Hematopoietic multipotent progenitor cell treated with erythropoietin and hydrocortisone succinate and interleukin-3 and kit ligand, for 8 days (in vitro differentiated cells): Measurements from ENCODE around the gene RPL35.

Experiments used
- DNase-seq: peaks from one replicate; pipeline ENCODE4 v3.0.0-alpha.2; 2015

Gene RPL35

DNA sequence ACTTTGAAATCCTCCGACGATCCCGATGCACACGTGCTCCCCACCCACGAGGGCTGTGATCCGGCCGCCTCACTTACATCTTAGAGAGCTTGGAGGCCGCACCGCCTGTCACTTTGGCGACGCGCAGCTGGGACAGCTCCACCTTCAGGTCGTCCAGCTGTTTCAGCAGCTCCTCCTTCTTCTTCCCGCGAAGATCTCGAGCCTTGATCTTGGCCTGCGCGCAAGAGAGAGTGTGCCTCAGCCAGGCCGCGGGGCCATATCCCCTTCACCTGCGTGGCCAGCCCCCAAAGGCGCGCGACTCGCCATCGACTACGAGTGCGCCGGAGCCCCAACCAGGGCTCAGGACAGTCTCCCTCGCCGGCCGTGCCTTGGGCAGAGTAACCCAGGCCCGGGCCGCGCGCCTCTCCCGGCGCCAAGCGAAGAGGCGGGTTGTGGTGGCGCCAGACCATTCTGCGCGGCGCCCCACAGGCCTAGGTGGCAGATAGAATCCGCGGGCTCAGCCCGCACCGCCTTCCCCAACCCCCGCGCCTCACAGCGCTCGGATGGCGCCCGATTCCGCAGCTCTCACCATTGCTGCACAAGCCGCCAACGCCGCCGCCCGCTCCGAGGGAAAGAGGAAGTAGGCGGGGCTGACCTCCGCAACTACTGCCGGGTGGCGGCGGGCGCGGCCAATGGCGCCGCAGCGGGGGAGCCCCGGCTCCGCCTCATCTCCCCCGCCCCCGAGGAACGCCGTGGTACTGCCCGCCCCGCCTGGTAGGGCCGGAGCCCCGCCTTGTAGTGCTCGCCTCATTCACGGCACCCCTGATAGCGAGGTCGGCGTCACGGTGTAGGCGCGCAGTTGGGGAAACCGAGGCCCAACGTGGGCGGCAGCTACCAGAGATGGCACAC lies at the start of gene RPL35, which contains the start of gene ARPC5L:
TSS of gene RPL35 (minus strand) at position 616 of the 888 bp plus-strand sequence. CDS start at position 571, 45 bp downstream.
TSS of gene ARPC5L (plus strand) at position 789 of the 888 bp plus-strand sequence. CDS start 7,161 bp downstream, outside the sequence.
- peak; percentile 92 for DNase-seq

DNA sequence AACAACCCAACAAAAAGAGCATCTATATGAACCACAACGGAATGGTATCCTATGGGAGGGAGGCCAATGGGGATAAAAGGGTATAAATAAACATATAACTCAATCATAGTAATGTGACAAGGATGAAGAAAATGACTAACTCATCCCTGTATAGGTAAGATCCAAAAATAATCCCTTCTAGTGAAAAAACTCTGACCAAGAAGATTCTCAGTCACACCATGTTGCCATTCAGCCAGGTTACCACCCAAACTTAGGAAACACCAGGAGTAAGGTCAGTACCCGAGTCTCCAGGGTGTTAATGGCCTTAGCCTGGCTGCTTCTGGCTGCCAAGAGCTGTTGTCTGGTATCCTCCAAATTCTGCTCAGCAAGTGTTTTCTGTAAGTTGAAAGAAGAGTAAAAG lies 46.3 kb upstream of the RPL35 start:
- no peak for DNase-seq

DNA sequence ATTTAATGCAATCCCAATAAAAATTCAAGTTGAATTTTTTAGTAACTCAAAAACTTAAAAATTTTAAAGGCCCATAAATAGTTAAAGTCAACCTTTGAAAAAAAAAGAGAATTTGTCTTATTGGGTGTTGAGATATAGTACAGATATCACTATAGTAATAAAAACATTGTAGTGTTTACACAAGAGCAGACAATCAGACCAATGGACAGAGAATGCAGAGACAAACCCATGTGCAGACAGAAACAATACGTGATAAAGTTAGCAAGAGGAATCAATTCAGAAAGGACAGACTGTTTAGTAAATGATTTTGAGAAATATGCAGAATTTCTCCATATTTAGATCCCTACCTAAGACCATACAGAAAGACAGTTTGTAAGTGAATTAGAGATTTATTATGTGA lies 45.2 kb upstream of the RPL35 start:
- DNase-seq = no peak

DNA sequence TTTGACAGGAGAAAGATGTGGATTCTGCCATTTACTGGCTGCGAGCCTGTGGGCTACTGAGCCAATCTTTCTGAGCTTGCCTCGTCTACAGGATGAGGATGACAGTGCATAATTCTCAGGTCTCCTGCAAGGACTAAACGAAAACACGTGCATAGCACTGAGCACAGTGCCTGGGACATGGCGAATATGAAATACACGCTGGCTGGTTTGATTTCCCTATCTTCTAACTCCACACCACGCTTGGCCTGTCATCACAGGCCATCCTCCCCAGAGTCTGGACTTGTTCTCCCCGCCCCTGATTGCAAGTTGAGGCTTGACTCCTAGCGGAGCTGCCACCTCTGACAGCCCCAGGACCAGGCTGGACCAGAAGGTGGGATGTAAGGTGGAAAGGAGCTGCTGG lies 38.1 kb upstream of the RPL35 start:
- DNase-seq = peak; percentile 30

DNA sequence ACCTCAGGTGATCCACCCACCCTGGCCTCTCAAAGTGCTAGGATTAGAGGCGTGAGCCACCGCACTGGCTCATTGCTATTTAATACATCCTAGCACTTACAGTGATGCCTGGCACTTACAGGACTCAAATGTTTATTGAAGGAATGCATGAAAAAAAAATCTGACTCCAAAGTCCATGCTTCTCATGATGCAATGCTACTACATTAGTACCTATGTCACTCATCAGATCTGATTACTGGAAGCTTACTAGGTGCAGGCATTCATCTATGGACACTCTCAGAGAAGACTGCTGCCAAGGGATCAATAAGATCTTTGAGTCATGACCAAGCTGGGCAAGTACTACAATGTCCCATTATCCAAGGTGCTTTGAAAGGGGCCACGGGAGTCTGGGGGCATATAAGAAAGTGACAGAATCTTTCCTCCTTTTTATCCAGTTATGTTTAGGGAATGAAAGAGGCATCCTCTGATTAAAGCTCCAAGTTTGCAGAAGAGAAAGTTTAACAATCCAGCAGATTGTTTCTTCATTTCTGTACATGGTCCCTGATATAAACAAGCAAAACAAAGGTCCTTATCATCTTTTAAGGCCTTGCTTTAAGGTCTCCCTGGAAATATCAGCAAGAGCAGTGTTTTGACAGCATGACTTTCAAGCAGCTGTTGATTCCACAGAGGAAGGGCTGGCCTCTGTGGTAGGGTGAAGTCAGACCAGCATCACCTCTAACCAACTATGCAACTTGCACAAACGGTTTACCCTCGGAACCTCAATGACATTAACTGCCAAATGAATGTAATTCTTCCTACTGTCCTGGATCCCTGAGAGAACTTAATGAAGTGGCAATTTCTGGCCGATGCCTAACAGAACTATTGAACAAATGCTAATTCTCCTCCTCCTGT lies 36.1 kb upstream of the RPL35 start:
- no peak for DNase-seq

DNA sequence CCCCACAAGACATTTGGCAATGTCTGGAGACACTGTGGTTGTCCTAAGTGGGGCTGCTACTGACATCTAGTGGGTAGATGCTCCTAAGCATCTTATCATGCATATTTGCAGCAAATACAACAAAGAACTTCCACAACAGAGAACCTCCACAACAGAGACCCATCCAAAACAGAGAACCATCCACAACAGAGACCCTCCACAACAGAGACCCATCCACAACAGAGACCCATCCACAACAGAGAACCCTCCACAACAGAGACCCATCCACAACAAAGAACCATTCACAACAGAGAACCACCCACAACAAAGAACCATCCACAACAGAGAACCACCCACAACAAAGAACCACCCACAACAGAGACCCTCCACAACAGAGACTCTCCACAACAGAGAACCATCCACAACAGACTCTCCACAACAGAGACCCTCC lies 33.0 kb upstream of the RPL35 start:
- peak; percentile 63 for DNase-seq

DNA sequence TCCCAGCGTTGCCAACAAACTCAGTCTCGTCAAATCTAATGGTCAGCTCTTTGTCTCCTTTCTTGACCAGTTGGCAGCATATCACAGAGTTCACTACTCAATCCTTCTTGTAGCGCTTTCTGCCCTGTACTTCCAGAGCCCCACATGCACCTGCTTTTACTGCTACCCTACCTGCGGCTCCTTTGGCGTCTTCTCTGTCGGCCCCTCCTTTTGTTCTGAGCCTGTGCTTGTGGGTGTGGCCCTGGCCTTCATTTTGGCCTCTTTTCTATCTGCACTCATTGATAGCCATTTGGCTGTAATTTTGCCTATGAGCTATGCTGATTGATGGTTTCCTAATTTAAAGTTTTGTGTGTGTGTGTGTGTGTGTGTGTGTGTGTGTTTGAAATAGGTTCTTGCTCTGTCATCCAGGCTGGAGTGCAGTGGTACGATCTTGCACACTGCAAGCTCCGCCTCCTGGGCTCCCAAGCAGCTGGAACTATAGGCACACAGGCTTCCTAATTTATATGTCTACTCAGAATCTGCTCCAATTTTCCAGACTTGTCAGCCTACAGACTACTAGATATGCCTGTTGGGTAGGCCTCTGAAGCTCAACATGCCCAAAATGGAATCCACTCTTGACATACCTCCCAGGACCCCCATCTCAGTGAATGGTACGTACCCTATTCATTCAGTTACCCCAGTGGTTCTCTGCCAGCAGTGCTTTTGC lies 32.4 kb upstream of the RPL35 start:
- no peak for DNase-seq

DNA sequence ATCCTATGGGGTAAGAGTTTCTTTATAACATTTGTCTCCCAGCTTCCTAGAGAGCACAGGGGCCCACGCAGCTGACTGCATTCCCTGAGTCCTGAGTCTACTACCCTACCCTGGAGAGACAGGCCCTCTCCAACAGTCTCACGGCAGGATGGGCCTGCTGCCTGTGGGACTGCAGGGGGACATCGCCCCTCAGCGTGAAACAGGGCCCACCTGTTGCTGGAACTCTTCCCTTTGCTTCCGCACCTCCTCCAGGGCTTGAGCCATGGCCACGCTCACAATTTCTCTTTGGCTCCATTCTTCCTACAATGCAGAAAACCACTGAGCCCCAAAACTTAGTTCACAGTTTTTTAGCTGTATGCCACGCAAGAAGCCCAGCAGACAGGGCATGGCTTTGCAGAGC lies 28.4 kb upstream of the RPL35 start:
- no peak for DNase-seq

DNA sequence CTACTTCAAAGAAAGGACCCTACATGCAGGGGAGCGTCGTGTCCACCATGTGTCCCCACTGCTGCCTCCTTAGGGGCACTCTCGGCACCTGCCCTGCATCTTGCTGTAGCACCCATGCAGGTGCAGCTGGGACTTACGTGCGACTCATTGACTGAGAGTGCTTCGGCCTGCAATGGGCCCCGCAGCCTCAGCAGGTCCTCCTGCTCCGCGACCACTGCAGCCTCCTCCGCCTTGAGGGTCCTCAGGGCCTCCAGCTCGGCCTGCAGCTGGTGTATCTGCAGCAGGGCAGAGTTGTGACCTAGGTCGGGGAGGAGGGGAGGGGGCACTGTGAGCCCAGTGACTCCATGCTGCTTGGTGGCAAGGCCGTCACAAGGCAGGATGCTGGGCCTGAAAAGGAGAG lies 27.2 kb upstream of the RPL35 start:
- no peak for DNase-seq

DNA sequence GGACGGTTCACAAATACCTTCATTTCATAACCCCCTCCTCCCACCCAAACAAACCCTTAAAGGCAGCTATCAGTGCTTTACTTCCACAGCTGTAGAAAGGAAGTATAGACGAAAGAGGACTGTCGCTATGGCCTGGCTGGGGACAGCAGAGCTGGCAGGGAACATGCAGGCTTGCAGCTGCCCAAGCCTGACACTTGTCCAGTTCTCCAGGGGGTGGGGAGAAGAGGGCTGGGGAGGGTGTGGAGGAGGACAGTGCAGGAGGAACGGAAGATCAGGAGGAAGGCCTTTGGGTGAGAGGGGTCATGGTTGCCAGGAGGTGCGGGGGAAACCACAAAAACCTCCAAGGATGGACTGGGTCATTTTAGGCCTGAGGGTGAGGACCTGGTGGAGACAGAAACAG lies 26.1 kb upstream of the RPL35 start:
- DNase-seq = no peak

DNA sequence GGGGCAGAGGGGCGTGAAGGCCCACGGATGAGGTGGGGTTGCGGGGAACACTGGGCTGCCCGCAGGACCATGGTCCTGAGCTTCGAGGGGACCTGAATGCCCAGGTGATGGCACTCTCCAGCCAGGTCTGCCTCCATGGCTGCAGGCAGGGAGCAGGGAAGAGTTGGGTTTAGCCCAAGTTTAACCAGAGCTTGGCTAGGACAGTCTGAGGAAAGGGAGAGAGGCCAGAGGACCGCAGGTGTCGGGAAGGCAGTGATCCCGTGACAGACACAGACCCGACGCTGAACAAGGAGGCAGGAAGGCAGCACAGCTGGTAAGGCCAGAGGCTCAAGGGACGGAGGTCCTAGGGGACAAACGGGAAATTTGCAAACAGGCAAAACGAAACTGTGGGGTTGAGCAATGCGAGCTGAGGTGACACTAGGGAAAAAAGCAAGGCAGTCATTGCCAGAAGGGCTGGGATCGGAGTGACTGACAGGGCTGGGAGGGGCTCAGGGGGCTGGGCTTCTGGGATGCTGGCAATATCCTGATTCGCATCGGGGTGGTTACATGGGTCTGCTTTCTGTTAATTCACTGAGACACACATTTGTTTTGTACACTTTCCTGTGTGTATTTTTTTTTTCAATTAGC lies 25.2 kb upstream of the RPL35 start:
- DNase-seq = no peak

DNA sequence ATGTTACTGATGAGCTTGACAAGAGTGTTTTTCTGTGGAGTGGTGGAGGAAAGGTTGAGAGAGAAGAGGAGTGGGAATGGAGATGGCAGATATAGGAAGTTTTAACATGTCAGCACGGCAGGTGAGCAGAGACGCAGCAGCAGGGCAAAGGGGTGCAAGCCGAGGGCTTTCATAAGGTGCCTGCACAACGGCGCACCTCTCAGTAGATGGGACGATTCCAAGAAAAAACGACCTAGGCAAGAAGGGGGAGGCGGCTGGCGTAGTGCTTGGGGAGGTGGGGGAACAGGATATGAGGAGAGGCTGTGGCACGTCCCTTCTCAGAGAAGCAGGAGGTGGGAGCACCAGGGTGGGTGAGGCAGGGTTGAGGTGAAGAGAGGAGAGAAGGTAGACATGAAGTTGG lies 24.7 kb upstream of the RPL35 start:
- DNase-seq = no peak

DNA sequence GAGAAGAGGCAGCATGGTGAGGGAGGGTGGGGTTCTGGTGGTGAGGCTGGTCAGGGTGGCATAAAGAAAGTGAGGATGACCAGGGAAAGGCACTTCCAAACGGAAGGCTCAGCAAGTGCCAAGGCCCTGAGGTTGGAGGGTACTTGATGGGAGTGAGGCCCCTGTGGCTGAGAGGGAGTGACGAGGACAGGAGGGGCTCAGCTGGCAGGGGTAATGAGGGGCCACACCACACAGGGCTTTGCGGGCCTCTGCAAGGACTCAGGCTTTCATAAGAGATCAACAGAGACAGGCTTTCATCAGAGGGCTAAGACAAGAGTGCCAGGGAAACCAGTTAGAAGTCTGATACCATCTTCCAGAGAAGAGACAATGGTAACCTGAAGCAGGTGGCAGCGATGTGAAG lies 23.8 kb upstream of the RPL35 start:
- no peak for DNase-seq

DNA sequence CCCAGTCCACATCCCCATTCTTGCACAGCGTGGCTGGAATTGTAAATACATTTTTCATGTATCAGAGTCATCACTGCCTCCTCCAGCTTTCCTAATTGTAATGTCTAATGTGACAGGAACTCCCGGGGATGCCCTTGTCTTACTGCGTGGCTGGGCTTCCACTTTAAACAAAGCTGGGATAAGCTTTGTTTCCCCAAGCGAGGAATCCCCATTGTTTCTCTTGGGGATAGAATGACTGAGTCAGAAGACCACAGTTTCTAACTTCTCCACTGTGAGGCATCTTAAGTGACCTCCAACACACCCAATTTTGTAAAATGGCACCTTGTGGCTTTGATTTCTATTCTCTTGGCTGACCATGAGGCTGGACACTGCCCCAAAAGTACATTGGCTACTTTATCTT lies 22.6 kb upstream of the RPL35 start:
- no peak for DNase-seq

DNA sequence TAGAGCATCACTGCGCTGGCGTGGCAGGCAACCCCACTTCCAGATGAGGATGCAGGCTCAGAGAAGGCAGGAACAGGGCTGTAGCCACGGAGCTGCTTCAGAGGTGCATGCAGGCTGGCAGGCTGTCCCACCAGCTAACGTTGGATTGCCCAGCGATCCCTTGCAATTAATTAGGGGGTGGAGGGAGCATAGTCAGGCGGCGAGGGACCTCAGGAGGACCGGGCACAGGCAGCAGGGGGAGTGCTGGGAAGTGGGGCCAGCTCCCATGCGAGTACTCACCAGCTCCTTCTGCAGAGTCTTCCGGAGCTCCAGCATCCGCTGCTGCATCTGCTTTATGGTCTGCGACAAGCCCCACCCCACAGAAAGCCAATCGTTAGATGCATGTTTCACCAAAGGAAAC lies 20.5 kb upstream of the RPL35 start:
- no peak for DNase-seq

DNA sequence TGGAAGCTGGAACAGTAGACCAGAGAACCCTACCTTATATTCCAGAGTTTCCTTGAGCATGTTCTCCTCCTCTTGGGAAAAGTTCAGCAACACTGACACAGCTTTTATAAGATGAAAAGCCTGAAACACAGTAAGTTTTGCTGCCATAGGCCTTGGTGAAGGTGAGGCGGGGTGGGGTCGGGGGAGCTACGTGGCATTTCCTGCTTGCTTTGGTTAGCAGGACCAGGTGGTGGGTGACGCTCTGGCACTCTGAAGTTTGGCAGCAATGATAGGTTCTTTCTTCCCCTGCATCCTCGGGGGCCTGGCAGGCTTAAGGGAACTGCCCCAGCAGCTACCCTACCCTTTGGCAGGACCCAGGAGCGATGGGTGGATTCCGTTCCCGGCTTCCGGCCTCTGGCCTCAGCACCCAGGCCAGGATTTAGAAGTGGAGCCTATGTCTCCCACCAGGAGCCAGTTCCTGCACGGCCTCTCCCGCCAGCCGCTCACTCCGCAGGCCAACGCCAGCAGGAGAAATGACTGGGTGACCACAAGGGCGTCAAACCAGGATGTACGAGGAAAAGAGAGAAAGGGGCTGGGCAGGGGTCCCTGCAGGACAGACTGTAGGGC lies 19.5 kb upstream of the RPL35 start:
- DNase-seq = no peak

DNA sequence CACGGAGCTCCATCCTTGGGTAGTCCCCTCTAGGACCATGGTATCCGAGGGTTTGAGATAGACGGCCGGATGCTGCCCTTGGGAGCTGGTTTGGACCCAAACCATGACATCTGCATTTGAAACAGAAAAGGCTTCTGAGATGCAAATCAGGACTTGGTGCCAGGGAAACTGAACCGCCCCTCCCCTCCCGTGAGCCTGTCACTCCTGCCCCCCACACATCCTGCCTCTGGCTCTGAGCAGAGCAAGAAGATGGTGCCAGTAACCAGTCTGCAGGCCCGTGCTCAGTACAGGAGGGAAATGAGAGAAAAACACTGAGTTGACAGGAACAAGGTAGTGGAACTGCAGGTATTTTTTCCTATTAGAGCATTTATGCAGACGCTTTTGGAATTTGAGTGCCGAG lies 18.7 kb upstream of the RPL35 start:
- no peak for DNase-seq

DNA sequence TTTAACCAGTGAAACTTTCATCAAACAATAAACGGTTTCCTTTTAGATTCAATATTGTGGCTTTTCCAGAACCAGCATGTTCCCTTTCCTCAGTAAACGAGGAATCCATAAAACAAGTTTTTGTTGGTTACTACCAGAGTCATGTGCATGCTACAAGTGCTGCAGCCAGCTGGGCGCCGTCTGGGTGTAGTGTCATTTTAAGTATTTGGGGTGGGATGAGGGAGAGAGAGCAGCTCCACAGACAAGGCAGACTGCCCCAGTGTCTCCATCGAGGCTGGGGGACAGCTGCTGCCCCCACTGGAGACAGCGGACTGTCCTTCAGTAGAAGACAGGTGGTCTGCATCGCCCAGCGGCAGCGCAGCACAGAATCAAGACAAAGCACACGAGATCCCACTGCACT lies 17.5 kb upstream of the RPL35 start:
- DNase-seq = no peak

DNA sequence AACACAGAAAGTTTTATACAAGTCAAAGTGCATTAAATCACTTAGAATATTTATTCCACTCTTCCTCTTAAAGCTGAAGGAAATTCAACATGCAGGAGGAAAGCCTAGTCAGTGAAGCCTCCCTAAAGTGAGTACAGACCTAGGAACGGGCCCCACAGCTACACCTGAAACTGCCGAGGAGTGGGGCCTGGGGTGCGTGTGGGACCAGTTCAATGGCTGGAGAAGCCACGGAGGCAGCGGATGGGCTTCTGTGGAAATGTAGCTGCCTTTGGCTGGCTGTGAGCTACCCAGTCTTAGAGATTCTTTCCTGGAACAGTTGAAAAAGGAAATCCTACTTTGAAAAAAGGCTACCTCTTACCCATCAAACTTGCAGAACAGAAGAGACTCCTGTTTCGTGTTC lies 16.8 kb upstream of the RPL35 start:
- no peak for DNase-seq

DNA sequence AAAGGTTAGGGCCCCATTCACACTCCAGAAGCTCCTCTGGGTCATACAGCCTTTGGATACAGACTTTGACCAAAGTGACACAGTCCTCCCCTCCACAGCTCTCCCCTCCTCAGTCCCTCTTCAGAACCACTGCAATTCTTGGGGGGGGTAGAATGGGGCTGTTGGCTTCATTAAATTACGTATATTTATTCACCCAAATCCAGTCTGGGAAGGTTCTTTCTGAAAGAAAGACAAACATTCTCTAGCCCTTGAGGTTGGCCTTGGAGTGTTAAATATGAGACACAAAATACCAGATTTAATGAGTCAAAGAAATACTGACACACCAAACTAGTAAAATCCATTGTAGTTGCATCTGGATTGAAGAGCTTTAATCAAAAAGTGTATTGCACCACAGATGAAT lies 16.3 kb upstream of the RPL35 start:
- DNase-seq = no peak

DNA sequence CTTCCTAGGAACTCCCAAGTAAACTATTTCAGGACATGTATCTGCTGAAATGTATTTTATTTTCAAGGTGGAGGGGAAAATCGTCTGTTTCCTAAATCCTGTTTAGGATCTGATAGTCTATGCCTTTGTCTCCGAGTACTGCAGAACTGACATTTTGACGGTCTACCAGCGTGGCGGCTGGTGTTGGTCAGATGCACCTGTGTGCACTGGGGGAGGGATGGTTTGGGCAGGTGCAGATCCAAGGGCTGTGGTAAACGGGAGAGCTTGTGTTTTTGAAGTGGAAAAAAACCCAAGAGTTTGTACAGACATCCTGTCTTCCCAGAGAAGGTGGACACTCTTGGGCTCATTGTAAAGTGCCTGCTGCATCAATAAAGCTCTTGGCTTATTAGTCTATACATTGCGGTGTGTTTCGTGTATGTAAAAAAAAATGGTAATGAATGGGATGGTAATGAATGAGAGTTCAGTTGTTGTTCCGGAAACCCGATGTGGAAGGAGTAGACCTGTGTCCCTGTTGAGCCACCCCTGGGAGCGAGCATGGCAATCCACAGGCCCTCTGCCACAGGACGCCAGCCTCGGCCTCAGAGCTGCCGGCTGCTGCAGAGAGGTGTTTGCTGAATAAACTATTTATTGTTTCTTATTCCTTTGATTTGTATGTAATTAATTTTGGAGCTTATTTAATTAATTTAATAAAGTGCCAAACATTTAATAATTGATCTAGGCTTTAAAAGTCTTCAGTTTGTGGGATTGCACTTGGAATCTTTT lies 15.4 kb upstream of the RPL35 start:
- DNase-seq = no peak
